Measurements from ENCODE around the gene GSK3A. TPM values are rescaled to one million over a fixed set of nuclear protein-coding genes. Genes with fewer than 3 reads are reported as not detected.

GSK3A gene
- total RNA-seq, 1 donor: 18.3 TPM

- peak; percentile 9 for TF ChIP-seq CTCF (IDR thresholded peaks at IDR 0.05; ENCODE audit: insufficient read depth, low read length)
- peak; percentile 61 for DNase-seq (ENCODE audit: low read depth)
Observed at GRCh38 chr19:42281146-42281826, 38.9 kb upstream of the GSK3A start.

GRCh38 chr19:42280815-42281145, 38.4 kb upstream of the GSK3A start:
- H3K4me3 ChIP-seq (ENCODE audit: low read depth, low read length): peak overlapping the region; percentile 76
- DNase-seq (ENCODE audit: low read depth): no peak
- TF ChIP-seq CTCF (IDR thresholded peaks at IDR 0.05; ENCODE audit: insufficient read depth, low read length): no peak

More at GRCh38 chr19:42281146-42281826, 38.9 kb upstream of the GSK3A start:
- H3K4me3 ChIP-seq (ENCODE audit: low read depth, low read length): peak overlapping the region; percentile 76

GRCh38 chr19:42279902-42280814, 37.8 kb upstream of the GSK3A start:
- peak; percentile 82 for TF ChIP-seq CTCF (IDR thresholded peaks at IDR 0.05; ENCODE audit: insufficient read depth, low read length)
- H3K4me3 ChIP-seq (ENCODE audit: low read depth, low read length): peak overlapping the region; percentile 76

GRCh38 chr19:42279155-42279901, 36.9 kb upstream of the GSK3A start:
- no peak for DNase-seq (ENCODE audit: low read depth)
- H3K4me3 ChIP-seq (ENCODE audit: low read depth, low read length): peak overlapping the region; percentile 76
- no peak for TF ChIP-seq CTCF (IDR thresholded peaks at IDR 0.05; ENCODE audit: insufficient read depth, low read length)

More at GRCh38 chr19:42279902-42280814, 37.8 kb upstream of the GSK3A start:
- DNase-seq (ENCODE audit: low read depth): peak; percentile 95

GRCh38 chr19:42278452-42279154, 36.2 kb upstream of the GSK3A start:
- H3K4me3 ChIP-seq (ENCODE audit: low read depth, low read length): no peak overlapping the region
- no peak for TF ChIP-seq CTCF (IDR thresholded peaks at IDR 0.05; ENCODE audit: insufficient read depth, low read length)
- no peak for DNase-seq (ENCODE audit: low read depth)

GRCh38 chr19:42277821-42278451, 35.5 kb upstream of the GSK3A start:
- no peak for TF ChIP-seq CTCF (IDR thresholded peaks at IDR 0.05; ENCODE audit: insufficient read depth, low read length)
- DNase-seq (ENCODE audit: low read depth): peak; percentile 50
- H3K4me3 ChIP-seq (ENCODE audit: low read depth, low read length): no peak overlapping the region
